ENCODE results near the gene TPSB2. TPM values are rescaled to one million over a fixed set of nuclear protein-coding genes. Genes with fewer than 3 reads are reported as not detected.
"Not testable (repeated sequence)": the region's sequence is repeated elsewhere in the genome, so short reads cannot be mapped to it uniquely, and the experiment has no call there.

Gene TPSB2
- total and polyA plus RNA-seq, 5 donors, result 1.8 to 7.1 (median 5.2) TPM; not detected in 1

DNA sequence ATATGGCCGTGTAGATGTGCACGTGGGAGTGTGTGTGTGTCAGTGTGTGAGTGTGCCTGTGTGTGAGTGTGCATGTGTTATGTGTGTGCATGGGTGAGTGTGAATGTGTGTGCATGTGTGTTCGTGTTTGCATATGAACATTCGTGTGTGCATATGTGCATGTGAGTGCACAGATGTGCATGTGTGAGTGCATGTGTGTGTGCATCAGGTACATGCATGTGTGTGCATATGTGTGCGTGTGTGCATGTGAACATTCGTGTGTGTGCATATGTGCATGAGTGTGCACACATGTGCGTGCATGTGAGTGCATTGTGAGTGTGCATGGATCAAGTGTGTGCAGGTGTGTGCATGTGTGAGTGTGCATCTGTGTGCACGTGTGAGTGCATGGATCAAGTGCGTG lies 8.0 kb upstream of the TPSB2 start:
- peak in 1 of 3 donors; percentile 43 for DNase-seq
- intact Hi-C loops (cut with DNase I), result no loop called here
- WGBS, result 82% methylated on average over 9 of the region's 9 CpGs

GRCh38 chr16:1236659-1237058 lies 6.7 kb upstream of the TPSB2 start:
- H3K4me3 ChIP-seq (ENCODE audit: low read length); H3K27me3 ChIP-seq (ENCODE audit: control insufficient read depth, insufficient read depth); H3K27ac ChIP-seq (ENCODE audit: low read length); H3K4me1 ChIP-seq (ENCODE audit: control insufficient read depth, insufficient read depth, low read length); intact Hi-C loops (cut with DNase I); H3K9me3 ChIP-seq (ENCODE audit: control insufficient read depth, low read length); DNase-seq: not testable (repeated sequence)
- ATAC-seq, result peak; percentile 18 to 42
- WGBS, result no CpG with 5 or more reads among the region's 29 CpGs

More for the DNA sequence above, 8.0 kb upstream of the TPSB2 start:
- no peak overlapping the region for H3K27ac ChIP-seq (ENCODE audit: low read length)
- no peak overlapping the region for H3K4me3 ChIP-seq (ENCODE audit: low read length)
- ATAC-seq, result no peak
- no peaks in the 10 kb centered on the region for H3K9me3 ChIP-seq (ENCODE audit: control insufficient read depth, low read length)
- H3K4me1 ChIP-seq (ENCODE audit: control insufficient read depth, insufficient read depth, low read length), result no peaks in the 10 kb centered on the region
- H3K27me3 ChIP-seq (ENCODE audit: control insufficient read depth, insufficient read depth), result no peaks in the 10 kb centered on the region

- no CpG with 5 or more reads among the region's 47 CpGs for WGBS
- DNase-seq; H3K27me3 ChIP-seq (ENCODE audit: control insufficient read depth, insufficient read depth); H3K4me3 ChIP-seq (ENCODE audit: low read length); H3K9me3 ChIP-seq (ENCODE audit: control insufficient read depth, low read length); intact Hi-C loops (cut with DNase I); H3K4me1 ChIP-seq (ENCODE audit: control insufficient read depth, insufficient read depth, low read length); H3K27ac ChIP-seq (ENCODE audit: low read length): not testable (repeated sequence)
- peak; percentile 39 to 41 for ATAC-seq
These were observed 2.2 kb upstream of the TPSB2 start for GRCh38 chr16:1232049-1232748.

GRCh38 chr16:1231301-1231700 lies 1.3 kb upstream of the TPSB2 start:
- ATAC-seq; H3K27ac ChIP-seq (ENCODE audit: low read length); H3K9me3 ChIP-seq (ENCODE audit: control insufficient read depth, low read length); intact Hi-C loops (cut with DNase I); H3K27me3 ChIP-seq (ENCODE audit: control insufficient read depth, insufficient read depth); H3K4me3 ChIP-seq (ENCODE audit: low read length); H3K4me1 ChIP-seq (ENCODE audit: control insufficient read depth, insufficient read depth, low read length); DNase-seq: not testable (repeated sequence)
- 81% methylated on average over 7 of the region's 7 CpGs for WGBS

DNA sequence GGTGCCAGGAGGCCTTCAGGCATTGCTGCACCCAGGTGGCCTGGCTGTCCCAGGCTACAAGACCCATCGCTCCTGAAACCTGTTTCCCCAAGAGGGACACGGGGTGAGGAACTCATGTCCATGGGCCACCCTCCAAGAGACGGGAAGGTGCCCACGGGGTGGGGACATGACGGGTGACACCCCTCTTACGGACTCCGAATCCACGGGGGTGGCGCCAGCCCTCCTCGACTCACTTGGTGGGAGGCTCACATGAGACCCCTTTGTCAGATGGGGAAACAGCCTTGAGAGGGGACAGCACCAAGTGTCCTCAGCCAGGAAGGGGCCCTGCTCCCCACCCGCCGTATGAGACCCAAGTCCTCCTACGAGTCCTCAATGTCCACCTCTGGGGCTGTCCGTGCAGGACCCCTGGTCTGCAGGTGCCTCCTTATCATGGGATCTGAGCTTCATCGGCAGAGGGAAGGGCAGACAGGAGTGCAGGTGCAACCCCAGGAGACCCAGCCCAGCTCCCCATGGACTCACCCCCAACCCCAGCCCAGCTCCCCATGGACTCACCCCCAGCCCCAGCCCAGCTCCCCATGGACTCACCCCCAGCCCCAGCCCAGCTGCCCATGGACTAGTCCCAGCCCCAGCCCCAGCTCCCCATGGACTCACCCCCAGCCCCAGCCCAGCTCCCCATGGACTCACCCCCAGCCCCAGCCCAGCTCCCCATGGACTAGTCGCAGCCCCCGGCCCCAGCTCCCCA lies 658 bp upstream of the TPSB2 start:
- H3K27ac ChIP-seq (ENCODE audit: low read length); H3K4me1 ChIP-seq (ENCODE audit: control insufficient read depth, insufficient read depth, low read length); H3K27me3 ChIP-seq (ENCODE audit: control insufficient read depth, insufficient read depth); H3K9me3 ChIP-seq (ENCODE audit: control insufficient read depth, low read length); intact Hi-C loops (cut with DNase I); H3K4me3 ChIP-seq (ENCODE audit: low read length); ATAC-seq: not testable (repeated sequence)
- WGBS, result 83% methylated on average over 17 of the region's 17 CpGs
- peak in 2 of 3 donors; percentile 33 to 57 for DNase-seq

GRCh38 chr16:1229476-1229875 lies 508 bp downstream of the TPSB2 start:
- H3K27me3 ChIP-seq (ENCODE audit: control insufficient read depth, insufficient read depth); H3K4me3 ChIP-seq (ENCODE audit: low read length); intact Hi-C loops (cut with DNase I); H3K27ac ChIP-seq (ENCODE audit: low read length); ATAC-seq; H3K9me3 ChIP-seq (ENCODE audit: control insufficient read depth, low read length); DNase-seq; H3K4me1 ChIP-seq (ENCODE audit: control insufficient read depth, insufficient read depth, low read length): not testable (repeated sequence)
- WGBS, result 88% methylated on average over 11 of the region's 13 CpGs

DNA sequence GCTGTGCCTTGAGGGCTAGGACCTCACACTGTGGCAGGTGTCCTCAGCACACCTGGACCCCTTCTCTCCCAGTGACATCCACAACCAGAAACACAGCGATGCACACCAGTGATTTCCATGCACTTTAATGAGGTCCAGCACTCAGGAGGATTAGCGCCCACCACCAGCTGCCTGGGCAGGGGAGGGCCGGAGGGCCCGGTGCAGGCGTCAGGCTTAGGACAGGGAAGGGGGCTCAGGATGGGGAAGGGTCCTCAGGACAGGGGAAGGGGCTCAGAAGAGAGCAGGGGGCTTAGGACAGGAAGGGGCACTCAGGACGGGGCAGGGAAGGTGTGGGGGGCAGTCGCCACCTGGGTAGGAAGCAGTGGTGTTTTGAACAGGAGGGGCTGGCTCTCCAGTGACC lies 1.8 kb downstream of the TPSB2 start:
- ATAC-seq; H3K4me3 ChIP-seq (ENCODE audit: low read length); H3K27me3 ChIP-seq (ENCODE audit: control insufficient read depth, insufficient read depth); intact Hi-C loops (cut with DNase I); H3K9me3 ChIP-seq (ENCODE audit: control insufficient read depth, low read length); H3K4me1 ChIP-seq (ENCODE audit: control insufficient read depth, insufficient read depth, low read length); H3K27ac ChIP-seq (ENCODE audit: low read length): not testable (repeated sequence)
- 76% methylated on average over 7 of the region's 7 CpGs for WGBS
- DNase-seq, result peak in 2 of 3 donors; percentile 23 to 32

- ATAC-seq; H3K27ac ChIP-seq (ENCODE audit: low read length); H3K27me3 ChIP-seq (ENCODE audit: control insufficient read depth, insufficient read depth); H3K4me3 ChIP-seq (ENCODE audit: low read length); intact Hi-C loops (cut with DNase I); H3K9me3 ChIP-seq (ENCODE audit: control insufficient read depth, low read length); H3K4me1 ChIP-seq (ENCODE audit: control insufficient read depth, insufficient read depth, low read length): not testable (repeated sequence)
- 43% methylated on average over 13 of the region's 14 CpGs for WGBS
- DNase-seq, result peak in 2 of 3 donors; percentile 22 to 28
These were observed 3.3 kb downstream of the TPSB2 start for GRCh38 chr16:1226692-1227091.

GRCh38 chr16:1225728-1226311 lies 4.2 kb downstream of the TPSB2 start:
- H3K27ac ChIP-seq (ENCODE audit: low read length); ATAC-seq; H3K9me3 ChIP-seq (ENCODE audit: control insufficient read depth, low read length); intact Hi-C loops (cut with DNase I); H3K4me3 ChIP-seq (ENCODE audit: low read length); H3K4me1 ChIP-seq (ENCODE audit: control insufficient read depth, insufficient read depth, low read length); H3K27me3 ChIP-seq (ENCODE audit: control insufficient read depth, insufficient read depth): not testable (repeated sequence)
- WGBS, result 51% methylated on average over 24 of the region's 24 CpGs
- peak in 2 of 3 donors; percentile 47 to 63 for DNase-seq

DNA sequence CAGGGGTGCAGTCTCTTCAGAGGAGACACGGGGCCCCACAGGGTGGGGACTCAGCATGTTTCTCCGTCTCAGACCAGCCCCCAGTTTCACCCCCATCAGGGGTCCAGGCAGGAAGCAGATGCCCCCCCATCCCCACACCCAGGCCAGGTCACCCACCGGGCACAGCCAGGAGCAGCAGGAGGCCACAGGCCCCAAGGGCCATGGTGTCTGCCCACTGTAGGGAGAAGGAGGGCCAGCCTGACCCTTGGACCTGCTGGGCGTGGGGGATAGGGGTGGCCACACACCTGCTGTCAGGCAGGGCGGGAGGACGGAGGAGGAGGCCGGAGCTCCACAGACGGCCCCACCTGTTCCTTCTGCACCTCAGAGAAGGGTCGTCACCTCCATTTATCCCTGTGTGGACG lies 4.9 kb downstream of the TPSB2 start, which contains the start of gene TPSG1:
Gene TPSG1 (minus strand): TSS at position 218 of the 401 bp plus-strand sequence. CDS start 16 bp downstream, at position 202.
- Histone ChIP-seq H3K27me3 (ENCODE audit: control insufficient read depth, insufficient read depth) (no peaks in the 10 kb centered on the region), H3K4me1 (ENCODE audit: control insufficient read depth, insufficient read depth, low read length) (no peaks in the 10 kb centered on the region), H3K9me3 (ENCODE audit: control insufficient read depth, low read length) (no peaks in the 10 kb centered on the region), H3K27ac (ENCODE audit: low read length) (no peak within 1 kb of the TSS), H3K4me3 (ENCODE audit: low read length) (no peak within 1 kb of the TSS)
- DNase-seq (peak in 1 of 3 donors; percentile 36), ATAC-seq (no peak)
- WGBS, result 62% methylated on average over 10 of the region's 10 CpGs
- intact Hi-C loops (cut with DNase I), result no loop called here

GRCh38 chr16:1224558-1224957 lies 5.4 kb downstream of the TPSB2 start:
- no peak overlapping the region for H3K4me3 ChIP-seq (ENCODE audit: low read length)
- no peaks in the 10 kb centered on the region for H3K4me1 ChIP-seq (ENCODE audit: control insufficient read depth, insufficient read depth, low read length)
- intact Hi-C loops (cut with DNase I), result no loop called here
- 76% methylated on average over 9 of the region's 9 CpGs for WGBS
- no peaks in the 10 kb centered on the region for H3K27me3 ChIP-seq (ENCODE audit: control insufficient read depth, insufficient read depth)
- ATAC-seq (no peak), DNase-seq (peak in 1 of 3 donors; percentile 13)
- H3K9me3 ChIP-seq (ENCODE audit: control insufficient read depth, low read length), result no peaks in the 10 kb centered on the region
- no peak overlapping the region for H3K27ac ChIP-seq (ENCODE audit: low read length)

Measured in right cardiac atrium (tissue), 5 donors.